GM19395 (cell line): ENCODE data around the gene PACS2.
A peak's percentile ranks its signal among the peaks of the same experiment; 100 is the strongest.
"Not testable (repeated sequence)": the region's sequence is repeated elsewhere in the genome, so short reads cannot be mapped to it uniquely, and the experiment has no call there.

Experiments
- ATAC-seq: cut with Tn5 transposase; IDR thresholded peaks from one replicate; pipeline ENCODE4 v1.9.1; 2021; ENCODE audit warnings: mild to moderate bottlenecking, moderate library complexity; ENCODE audit not compliant: unreplicated experiment

Gene PACS2

DNA sequence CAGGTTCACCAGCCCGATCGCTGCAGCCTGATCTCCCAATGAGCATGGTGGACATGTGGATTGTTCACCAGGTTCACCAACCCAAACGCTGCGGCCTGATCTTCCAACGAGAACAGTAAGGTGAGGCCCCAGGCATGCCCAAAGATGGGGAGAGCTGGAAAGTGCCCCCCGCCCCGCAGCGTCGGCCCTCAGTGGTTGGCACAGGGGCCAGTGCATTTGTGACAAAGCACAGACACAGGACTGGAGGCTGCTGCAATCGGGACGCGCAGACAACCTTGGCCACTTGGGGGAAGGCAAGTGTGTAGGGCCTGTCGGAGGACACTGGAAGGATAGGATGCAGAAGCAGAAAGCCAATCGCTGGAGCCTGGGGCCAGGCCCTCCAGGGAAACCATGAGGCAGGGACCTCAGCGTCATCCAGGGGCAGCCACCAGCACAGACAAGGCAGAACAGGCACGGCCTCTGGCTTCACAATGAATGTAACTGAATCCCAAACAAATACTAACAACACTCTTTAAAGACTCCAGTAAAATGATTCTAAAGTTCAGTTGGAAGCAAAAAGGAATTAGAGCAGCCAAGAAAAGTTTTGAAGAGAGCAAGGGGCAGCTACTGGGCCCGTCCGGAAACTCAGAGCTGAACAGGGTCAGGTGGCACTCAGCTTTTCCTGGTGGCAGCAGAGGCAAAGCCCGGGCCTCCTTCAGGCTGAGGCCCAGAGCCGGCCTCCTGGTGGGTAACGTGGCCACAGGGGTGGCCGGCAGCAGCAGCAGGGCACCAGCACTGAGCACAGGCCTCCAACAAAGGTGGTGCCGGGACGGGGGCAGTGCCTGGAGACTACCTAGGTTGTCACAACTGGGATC, 27.1 kb upstream of the PACS2 start:
- ATAC-seq = no peak

- ATAC-seq = not testable (repeated sequence)
Observed at GRCh38 chr14:105288936-105289335, 25.6 kb upstream of the PACS2 start.

DNA sequence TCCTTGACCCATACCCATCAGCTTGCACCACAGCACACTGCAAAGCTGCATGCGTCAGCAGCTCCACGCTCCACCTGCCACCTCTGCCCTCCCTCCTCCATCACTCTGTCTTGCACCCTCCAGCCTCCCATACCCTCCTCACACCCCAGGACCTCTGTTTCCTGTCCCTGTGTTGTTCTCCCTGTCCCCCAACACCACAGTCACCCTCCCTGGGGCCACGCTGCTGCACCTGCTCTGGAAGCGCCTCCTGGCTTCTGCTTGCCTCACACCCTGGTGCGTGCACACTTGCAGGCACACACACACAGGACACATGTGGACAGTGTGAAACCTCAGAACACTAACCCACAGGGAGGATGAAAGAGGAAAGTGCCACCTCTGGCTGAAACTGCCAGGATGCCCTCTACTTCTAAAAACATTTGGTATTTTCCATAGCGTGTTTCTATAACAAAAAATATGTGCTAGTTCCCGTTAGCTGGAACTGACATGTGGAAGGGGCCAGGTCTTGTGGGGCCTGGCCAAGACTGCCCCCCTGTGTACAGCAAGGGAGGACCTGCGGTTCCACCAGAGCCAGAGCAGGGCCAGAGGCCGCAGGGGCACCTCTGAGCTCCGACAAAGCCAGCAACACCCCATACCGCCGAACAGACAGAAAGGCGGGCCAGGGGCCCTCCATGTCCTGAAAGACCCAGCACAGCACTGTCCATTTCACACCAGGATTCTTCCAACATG, 23.8 kb upstream of the PACS2 start:
- ATAC-seq = no peak

DNA sequence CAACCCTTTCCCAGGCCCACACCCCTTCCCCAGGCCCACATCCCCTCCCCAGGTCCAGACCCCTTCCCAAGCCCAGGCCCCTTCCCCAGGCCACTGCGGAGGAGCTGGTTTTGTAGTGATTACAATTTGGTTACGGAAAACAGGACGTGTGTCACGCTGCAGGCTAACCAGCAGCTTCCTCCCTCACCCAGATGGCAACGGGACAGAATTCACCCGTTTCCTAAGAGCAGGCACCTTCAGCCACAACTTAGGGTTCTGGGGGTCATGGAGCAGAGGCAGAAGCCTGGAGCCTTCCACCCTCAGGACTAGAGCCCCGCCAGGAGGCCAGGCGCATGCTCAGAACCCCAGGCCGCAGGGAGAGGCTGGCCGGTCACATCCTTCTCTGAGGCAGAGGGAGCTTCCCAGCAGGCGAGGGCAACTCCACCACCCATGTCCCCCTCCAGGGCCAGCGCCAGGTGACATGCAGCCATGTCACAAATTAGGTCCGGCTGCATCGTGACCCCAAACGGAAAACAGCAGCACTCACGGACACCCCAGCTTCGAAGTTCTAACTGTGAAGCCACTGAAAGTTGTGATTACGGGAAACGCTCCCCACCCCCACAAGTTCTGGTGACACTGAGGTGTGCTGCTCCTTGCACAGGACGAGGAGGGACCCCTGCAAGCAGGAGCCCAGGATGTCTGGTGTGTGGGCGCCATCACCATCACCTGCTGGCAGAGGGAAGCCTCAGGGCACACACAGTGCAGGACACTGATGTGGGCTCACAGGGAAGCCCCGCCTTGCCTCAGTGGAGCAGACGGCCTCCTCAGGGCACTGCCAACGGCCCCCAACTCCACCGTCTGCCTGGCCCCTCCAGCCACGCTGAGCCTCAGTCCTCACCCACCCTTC, 21.5 kb upstream of the PACS2 start:
- ATAC-seq = peak; percentile 34

DNA sequence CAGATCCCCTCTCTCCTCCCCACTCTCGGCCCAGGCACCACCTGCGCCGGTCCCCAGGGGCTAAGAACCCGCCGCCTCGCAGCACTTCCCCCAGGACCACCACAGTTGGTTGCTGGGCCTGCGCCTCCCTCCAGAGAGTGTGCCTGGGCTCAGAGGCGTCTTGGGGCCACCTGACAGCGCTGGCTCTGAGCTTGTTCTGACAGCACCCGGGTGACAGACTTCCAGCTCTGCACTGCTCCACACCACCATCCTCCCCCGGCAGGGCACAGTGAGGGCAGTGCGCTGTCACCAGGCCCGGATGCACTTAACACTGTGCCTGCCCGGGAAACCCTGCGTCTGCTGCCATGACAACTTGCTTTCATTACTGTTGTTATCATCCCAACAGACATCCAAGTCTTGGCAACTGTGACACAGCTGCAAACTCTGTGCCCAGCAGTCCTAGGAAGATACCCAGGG, 20.4 kb upstream of the PACS2 start:
- ATAC-seq = peak; percentile 55

- not testable (repeated sequence) for ATAC-seq
Observed at GRCh38 chr14:105297311-105297710, 17.2 kb upstream of the PACS2 start.

DNA sequence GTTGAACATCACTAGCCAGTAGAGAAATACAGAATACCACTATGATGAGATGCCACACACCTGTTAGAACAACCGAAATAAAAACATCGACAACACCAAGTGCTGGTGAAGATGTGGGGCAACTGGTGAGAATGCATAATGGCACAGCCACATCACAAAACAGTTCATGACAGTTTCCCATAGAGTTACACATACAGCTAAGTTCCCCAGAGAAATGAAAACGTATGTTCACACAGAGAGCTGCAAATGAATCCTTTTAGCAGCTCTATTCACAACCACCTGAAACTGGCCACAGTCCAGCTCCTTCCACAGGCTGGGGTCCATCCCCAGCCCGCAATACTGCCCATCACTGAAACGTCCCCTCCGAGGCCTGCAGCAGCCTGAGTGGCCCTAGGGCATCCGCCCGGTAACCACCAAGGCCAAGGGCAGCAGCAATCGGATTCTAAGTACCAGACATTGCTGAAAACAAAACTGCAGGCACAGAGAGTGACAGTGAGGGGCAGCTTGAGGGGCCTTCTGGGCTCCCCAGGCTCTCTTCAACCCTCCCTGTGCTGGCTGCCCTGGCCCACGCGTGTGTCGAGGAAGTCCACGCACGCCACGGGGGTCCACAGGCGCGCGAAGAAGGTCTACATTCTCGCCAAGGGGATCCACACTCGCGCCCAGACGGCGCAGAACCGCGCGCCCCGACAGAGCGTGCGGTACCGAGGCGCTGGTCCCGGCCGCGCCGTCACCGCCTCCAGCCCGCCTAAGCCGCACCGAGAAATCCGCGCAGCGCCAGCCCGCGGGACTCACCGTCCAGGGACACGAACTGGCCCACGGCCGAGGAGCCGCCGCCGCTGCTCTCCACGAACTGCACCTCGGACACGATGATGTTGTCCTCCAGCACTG, 14.7 kb upstream of the PACS2 start:
- ATAC-seq = peak; percentile 15

GRCh38 chr14:105300542-105301102, 13.9 kb upstream of the PACS2 start, which contains the start of gene BRF1:
TSS of gene BRF1 (minus strand) at chr14:105301001. CDS start at chr14:105300629, 372 bp downstream.
- peak; percentile 79 for ATAC-seq

DNA sequence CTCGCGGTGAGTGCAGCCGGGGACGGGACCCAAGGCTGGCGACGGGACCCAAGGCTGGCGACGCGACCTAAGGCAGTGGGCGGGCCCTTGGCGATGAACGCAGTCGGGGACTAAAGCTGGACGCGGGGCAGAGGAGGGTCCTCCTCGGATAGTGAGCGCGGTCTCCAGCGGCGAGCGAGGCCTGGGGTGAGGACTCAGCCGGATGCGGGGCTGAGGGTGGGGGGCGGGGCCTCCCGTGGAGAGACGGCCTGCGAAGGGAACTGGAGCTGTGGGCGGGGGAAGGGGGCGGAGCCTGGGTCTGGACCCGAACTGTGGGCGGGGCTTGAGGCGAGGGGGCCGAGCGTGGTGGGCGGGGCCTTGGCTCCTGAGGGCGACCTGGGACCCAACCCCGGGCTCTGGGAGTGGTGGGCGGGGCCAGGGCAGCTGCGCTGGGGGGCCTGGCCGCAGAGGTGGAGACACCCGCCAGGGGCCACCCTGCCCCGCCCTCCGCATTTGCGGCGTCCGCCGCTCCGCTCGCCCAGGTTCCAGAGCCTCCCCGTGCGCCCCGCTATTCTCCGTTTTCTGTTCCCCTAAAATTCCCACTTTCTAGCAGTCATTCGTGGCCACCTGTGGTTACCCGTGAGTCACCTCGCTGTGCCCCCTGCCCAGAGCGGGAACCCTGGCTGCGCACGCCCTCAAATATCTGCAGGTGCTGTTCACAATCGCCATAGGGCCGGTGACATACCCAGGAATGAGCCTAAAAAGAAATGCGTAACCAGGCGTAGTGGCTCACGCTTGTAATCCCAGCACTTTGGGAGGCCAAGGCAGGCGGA, 13.2 kb upstream of the PACS2 start:
- peak; percentile 62 for ATAC-seq

DNA sequence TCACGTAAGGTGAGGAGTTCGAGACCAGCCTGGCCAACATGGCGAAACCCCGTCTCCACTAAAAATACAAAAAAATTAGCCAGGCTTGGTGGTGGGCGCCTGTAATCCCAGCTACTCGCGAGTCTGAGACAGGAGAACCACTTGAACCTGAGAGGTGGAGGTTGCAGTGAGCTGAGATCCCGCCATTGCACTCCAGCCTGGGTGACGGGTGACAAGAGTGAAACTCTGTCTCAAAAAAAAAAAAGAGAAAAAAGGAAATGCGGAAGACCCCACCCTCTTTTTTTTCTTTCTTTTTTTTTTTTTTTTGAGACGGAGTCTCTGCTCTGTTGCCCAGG, 12.7 kb upstream of the PACS2 start:
- ATAC-seq = not testable (repeated sequence)

- no peak for ATAC-seq
Observed at GRCh38 chr14:105303949-105304348, 10.6 kb upstream of the PACS2 start.

DNA sequence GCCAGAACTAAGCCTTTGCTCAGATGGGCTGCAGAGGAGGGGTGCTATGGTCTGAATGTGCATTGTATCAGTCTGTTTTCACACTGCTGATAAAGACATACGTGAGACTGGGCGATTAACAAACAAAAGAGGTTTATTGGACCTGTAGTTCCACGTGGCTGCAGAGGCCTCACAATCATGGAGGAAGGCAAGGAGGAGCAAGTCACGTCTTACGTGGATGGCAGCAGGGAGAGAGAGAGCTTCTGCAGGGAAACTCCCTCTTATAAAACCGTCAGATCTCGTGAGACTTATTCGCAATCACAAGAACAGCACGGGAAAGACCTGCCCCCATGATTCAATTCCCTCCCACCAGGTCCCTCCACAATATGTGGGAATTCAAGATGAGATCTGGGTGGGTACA, 10.0 kb upstream of the PACS2 start:
- no peak for ATAC-seq

DNA sequence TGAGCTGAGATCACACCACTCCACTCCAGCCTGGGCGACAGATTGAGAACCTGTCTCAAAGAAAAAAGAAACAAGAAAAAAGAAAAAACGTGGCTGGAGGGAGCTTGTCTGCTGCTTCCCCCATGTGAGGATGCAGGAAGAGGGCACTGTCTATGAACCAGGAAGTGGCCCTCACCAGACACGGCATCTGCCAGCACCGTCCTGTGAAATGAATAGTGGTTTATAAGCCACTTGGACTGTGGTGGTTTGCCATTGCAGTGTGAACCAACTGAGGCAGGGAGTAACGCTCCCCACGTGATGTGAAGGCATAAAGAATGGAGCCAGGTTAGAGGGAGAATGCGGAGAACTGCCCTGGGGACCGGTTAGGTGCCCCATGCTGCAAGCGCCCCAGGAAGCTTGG, 9.2 kb upstream of the PACS2 start:
- ATAC-seq = no peak

GRCh38 chr14:105305791-105306190, 8.8 kb upstream of the PACS2 start:
- no peak for ATAC-seq

DNA sequence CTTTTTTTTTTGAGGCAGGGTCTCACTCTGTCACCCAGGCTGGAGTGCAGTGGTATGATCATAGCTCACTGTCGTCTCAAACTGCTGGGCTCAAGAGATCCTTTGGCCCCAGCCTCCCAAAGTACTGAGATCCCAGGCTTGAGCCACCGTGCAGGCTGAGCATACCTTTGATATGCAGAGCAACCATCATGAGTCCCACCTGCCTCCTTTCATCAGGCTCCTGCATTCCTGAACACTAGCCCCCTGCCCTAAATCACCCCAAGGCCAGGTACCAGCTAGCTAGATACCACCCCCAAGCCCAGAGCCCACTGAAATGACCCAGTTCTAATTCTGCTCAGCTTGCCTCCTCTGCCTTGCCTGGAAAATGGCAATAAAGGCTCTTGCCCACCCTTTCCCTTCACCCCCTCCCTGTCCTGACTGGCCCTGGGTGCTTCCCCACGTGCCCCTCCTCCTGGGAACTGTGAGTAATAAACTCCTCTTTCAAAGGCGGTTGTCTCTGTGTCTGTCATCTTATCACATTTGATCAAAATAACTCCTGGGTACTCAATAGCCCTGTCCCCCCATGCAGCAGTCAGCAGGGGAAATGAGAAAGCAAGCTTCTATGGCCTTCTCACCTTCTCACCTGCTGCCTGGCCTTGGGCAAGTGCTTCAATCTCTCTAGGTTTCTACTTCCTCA, 7.4 kb upstream of the PACS2 start:
- ATAC-seq = no peak

DNA sequence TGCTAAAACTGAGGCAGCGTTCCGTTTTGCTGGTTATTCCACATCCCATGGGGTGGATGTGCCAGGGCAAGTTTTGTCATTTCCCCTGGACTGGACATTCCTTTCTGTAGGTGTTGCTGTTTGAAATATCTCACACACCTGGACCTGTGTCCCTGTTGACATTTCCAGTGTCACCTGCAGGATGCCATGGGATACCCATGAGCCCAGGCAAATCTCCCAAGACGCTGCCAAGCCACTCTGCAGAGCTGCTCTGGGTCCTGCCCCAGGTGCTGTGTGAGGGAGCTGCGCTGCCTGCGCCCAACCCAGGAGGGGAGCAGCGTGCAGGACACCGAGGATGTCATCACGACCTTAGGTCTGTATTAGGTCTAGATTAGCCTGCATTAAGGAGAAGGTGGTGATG, 5.2 kb upstream of the PACS2 start:
- ATAC-seq = no peak

DNA sequence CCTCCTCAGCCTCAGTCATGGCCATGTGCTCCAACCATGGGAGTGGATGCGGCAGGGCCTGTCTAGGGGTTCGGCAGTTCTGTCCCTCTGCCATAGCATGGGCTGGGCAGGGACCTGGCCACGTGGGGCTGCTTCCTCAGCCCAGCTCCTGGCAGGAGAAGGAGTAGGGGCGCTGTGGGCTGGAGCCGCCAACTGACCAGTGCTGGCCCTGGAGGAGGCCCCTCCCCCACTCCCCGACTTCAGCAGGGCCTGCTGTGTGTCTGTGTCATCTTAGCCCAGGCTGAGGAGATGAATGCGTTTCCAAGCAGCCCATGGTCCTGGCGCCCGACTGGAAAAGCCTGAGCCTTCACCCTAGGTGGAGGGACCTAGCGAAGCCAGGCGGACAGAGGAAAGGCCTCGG, 2.7 kb upstream of the PACS2 start:
- ATAC-seq = no peak

DNA sequence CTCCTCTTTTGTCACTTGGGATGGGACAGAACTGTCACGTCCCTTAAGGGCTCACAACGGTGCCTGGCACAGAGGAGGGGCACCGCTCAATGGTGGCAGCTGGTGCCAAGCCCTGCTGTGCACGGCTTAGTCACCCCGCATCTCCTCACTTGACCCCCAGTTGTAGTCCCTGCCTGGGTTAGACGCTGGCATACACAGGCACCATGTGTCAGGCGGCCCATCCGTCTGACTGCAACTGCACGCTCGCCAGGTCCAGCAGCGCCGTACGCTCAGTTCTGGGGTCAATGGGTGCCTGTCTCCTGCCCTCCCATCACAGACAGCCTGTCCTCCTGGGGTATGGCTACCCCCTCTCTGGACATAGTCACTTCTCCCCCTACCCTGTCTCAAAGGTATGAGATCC, 1.6 kb upstream of the PACS2 start:
- ATAC-seq = no peak
